ENCODE results near the gene SULT1A1.

- no peak for TF ChIP-seq POLR2AphosphoS5 (IDR thresholded peaks at IDR 0.05; ENCODE audit: borderline replicate concordance, low read depth, low read length)
- TF ChIP-seq EZH2 (IDR thresholded peaks at IDR 0.05) = no peak
These were observed 54.3 kb downstream of the SULT1A1 start for GRCh38 chr16:28555561-28555960.
